ENCODE results near the gene NBPF19. TPM values are rescaled to one million over a fixed set of nuclear protein-coding genes. Genes with fewer than 3 reads are reported as not detected.
A peak's percentile ranks its signal among the peaks of the same experiment; 100 is the strongest.
"Not testable (repeated sequence)": the region's sequence is repeated elsewhere in the genome, so short reads cannot be mapped to it uniquely, and the experiment has no call there.

NBPF19 gene, protein sequence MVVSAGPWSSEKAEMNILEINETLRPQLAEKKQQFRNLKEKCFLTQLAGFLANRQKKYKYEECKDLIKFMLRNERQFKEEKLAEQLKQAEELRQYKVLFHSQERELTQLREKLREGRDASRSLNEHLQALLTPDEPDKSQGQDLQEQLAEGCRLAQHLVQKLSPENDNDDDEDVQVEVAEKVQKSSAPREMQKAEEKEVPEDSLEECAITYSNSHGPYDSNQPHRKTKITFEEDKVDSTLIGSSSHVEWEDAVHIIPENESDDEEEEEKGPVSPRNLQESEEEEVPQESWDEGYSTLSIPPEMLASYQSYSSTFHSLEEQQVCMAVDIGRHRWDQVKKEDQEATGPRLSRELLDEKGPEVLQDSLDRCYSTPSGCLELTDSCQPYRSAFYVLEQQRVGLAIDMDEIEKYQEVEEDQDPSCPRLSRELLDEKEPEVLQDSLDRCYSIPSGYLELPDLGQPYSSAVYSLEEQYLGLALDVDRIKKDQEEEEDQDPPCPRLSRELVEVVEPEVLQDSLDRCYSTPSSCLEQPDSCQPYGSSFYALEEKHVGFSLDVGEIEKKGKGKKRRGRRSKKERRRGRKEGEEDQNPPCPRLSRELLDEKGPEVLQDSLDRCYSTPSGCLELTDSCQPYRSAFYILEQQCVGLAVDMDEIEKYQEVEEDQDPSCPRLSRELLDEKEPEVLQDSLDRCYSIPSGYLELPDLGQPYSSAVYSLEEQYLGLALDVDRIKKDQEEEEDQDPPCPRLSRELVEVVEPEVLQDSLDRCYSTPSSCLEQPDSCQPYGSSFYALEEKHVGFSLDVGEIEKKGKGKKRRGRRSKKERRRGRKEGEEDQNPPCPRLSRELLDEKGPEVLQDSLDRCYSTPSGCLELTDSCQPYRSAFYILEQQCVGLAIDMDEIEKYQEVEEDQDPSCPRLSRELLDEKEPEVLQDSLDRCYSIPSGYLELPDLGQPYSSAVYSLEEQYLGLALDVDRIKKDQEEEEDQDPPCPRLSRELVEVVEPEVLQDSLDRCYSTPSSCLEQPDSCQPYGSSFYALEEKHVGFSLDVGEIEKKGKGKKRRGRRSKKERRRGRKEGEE (N-terminal part only)
- total RNA-seq (ENCODE audit: low replicate concordance), result 13.7 and 24.8 TPM in 2 replicates
- long read RNA-seq, partial matches to known transcripts, result 6 of 12 reads
- long read RNA-seq, other reads (novel, unspliced or antisense), result 6 of 12 reads

GRCh38 chr1:149474745-149475144 lies at the start of gene NBPF19:
NBPF19 (plus strand) TSS chr1:149475045; CDS start chr1:149475933, 888 bp downstream.
- not testable (repeated sequence) for H3K4me3 Mint-ChIP-seq; H3K27me3 Mint-ChIP-seq; H3K36me3 Mint-ChIP-seq; H3K4me1 Mint-ChIP-seq (ENCODE audit: unreplicated experiment); H3K27ac Mint-ChIP-seq; H3K9me3 Mint-ChIP-seq; DNase-seq (ENCODE audit: extremely low spot score, unreplicated experiment)

GRCh38 chr1:149428317-149428716 lies 46.5 kb upstream of the NBPF19 start:
- not testable (repeated sequence) for H3K36me3 Mint-ChIP-seq; DNase-seq (ENCODE audit: extremely low spot score, unreplicated experiment); H3K4me1 Mint-ChIP-seq (ENCODE audit: unreplicated experiment); H3K9me3 Mint-ChIP-seq; H3K27ac Mint-ChIP-seq; H3K27me3 Mint-ChIP-seq; H3K4me3 Mint-ChIP-seq

DNA sequence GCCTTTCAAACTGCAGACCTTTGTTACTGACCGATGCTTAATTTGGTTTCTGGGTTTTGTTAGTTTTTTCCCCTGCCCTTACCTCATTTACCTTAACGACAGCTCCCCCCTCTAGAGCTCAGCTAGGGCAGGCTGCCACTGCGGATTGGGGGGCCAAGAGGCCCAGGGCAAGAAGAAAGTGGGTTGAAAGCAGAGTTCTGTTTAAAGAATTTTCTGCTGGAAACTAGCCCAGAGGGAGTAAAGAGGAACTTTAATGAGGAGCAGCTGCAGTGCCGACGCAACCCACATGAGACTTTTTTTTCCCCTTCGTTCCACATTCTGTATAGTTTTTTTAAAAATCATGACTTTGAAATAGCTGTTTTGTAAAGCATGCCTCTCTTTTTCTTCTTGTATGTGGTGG lies 29.4 kb upstream of the NBPF19 start:
- not testable (repeated sequence) for H3K27ac Mint-ChIP-seq; H3K9me3 Mint-ChIP-seq; H3K4me1 Mint-ChIP-seq (ENCODE audit: unreplicated experiment); H3K27me3 Mint-ChIP-seq; H3K36me3 Mint-ChIP-seq
- peak; percentile 64 for DNase-seq (ENCODE audit: extremely low spot score, unreplicated experiment)
- TF ChIP-seq, protein P1, sequence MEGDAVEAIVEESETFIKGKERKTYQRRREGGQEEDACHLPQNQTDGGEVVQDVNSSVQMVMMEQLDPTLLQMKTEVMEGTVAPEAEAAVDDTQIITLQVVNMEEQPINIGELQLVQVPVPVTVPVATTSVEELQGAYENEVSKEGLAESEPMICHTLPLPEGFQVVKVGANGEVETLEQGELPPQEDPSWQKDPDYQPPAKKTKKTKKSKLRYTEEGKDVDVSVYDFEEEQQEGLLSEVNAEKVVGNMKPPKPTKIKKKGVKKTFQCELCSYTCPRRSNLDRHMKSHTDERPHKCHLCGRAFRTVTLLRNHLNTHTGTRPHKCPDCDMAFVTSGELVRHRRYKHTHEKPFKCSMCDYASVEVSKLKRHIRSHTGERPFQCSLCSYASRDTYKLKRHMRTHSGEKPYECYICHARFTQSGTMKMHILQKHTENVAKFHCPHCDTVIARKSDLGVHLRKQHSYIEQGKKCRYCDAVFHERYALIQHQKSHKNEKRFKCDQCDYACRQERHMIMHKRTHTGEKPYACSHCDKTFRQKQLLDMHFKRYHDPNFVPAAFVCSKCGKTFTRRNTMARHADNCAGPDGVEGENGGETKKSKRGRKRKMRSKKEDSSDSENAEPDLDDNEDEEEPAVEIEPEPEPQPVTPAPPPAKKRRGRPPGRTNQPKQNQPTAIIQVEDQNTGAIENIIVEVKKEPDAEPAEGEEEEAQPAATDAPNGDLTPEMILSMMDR (conservative IDR thresholded peaks at IDR 0.05), result peak; percentile 24
- peak overlapping the region; percentile 28 for H3K4me3 Mint-ChIP-seq

GRCh38 chr1:149452196-149452595 lies 22.6 kb upstream of the NBPF19 start:
- not testable (repeated sequence) for H3K9me3 Mint-ChIP-seq; DNase-seq (ENCODE audit: extremely low spot score, unreplicated experiment); H3K4me1 Mint-ChIP-seq (ENCODE audit: unreplicated experiment); H3K27me3 Mint-ChIP-seq; H3K27ac Mint-ChIP-seq; H3K36me3 Mint-ChIP-seq; H3K4me3 Mint-ChIP-seq

- not testable (repeated sequence) for H3K36me3 Mint-ChIP-seq; H3K27me3 Mint-ChIP-seq; DNase-seq (ENCODE audit: extremely low spot score, unreplicated experiment); H3K9me3 Mint-ChIP-seq; H3K27ac Mint-ChIP-seq; H3K4me1 Mint-ChIP-seq (ENCODE audit: unreplicated experiment); H3K4me3 Mint-ChIP-seq
These were observed 22.2 kb upstream of the NBPF19 start for GRCh38 chr1:149452652-149453051.

DNA sequence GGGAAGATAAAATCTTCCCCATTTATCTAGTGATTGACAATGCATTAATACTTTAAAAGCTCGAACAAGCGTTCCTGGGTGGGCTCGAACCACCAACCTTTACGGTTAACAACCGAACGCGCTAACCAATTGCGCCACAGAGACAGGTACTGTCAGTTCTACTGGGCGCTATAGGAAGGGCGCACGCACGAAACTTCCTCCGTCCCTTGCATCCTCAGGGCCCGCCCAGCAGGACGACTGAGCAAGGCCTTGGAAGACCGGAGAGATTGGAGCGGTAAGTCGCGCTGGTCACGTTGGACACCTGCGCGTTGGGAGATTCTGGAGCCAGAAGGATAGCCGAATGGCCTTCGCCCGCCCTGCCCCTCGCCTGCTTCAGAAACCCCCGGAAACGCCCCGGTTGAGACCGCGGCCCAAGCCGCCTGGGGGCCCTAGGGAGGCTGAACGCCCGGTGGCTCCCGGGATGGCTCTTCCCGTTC lies 83.5 kb downstream of the NBPF19 start:
- not testable (repeated sequence) for DNase-seq (ENCODE audit: extremely low spot score, unreplicated experiment); H3K4me1 Mint-ChIP-seq (ENCODE audit: unreplicated experiment); H3K9me3 Mint-ChIP-seq; H3K36me3 Mint-ChIP-seq; H3K27me3 Mint-ChIP-seq
- H3K27ac Mint-ChIP-seq, result peak overlapping the region; percentile 69
- H3K4me3 Mint-ChIP-seq, result peak overlapping the region; percentile 88

DNA sequence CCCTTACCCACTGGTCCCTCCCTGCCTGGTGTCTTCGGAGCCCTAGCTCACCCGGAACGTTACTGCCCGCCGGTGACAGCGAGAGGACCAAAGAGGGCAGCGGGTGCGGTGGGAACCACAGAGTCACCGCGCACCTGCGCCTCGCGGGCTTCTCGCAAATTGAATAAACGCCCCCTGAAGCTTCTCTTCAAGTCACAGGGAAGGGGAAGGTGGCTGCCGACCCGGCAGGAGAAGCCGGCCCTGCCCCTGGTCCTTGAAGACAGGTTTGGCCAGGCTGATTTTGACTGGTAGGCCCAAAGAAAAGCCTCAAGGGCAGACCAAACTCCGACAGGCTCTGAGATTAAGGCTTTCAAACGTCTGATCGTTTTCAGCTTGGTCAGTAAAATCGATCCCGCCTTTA lies 87.0 kb downstream of the NBPF19 start:
- H3K9me3 Mint-ChIP-seq; H3K27me3 Mint-ChIP-seq; DNase-seq (ENCODE audit: extremely low spot score, unreplicated experiment); H3K27ac Mint-ChIP-seq; H3K4me1 Mint-ChIP-seq (ENCODE audit: unreplicated experiment); H3K36me3 Mint-ChIP-seq; H3K4me3 Mint-ChIP-seq: not testable (repeated sequence)

DNA sequence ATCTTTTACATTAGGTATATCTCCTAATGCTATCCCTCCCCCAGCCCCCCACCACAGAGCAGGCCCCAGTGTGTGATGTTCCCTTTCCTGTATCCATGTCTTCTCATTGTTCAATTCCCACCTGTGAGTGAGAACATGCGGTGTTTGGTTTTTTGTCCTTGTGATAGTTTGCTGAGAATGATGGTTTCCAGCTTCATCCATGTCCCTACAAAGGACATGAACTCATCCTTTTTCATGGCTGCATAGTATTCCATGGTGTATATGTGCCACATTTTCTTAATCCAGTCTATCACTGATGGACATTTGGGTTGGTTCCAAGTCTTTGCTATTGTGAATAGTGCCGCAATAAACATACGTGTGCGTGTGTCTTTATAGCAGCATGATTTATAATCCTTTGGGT lies 90.6 kb downstream of the NBPF19 start:
- not testable (repeated sequence) for H3K36me3 Mint-ChIP-seq, H3K4me3 Mint-ChIP-seq

GRCh38 chr1:149572763-149573162 lies 97.9 kb downstream of the NBPF19 start:
- not testable (repeated sequence) for H3K27ac Mint-ChIP-seq; H3K4me1 Mint-ChIP-seq (ENCODE audit: unreplicated experiment); DNase-seq (ENCODE audit: extremely low spot score, unreplicated experiment); H3K4me3 Mint-ChIP-seq; H3K9me3 Mint-ChIP-seq; H3K27me3 Mint-ChIP-seq; H3K36me3 Mint-ChIP-seq

More for the DNA sequence above, 90.6 kb downstream of the NBPF19 start:
- not testable (repeated sequence) for DNase-seq (ENCODE audit: extremely low spot score, unreplicated experiment); H3K9me3 Mint-ChIP-seq; H3K27me3 Mint-ChIP-seq; H3K4me1 Mint-ChIP-seq (ENCODE audit: unreplicated experiment); H3K27ac Mint-ChIP-seq

DNA sequence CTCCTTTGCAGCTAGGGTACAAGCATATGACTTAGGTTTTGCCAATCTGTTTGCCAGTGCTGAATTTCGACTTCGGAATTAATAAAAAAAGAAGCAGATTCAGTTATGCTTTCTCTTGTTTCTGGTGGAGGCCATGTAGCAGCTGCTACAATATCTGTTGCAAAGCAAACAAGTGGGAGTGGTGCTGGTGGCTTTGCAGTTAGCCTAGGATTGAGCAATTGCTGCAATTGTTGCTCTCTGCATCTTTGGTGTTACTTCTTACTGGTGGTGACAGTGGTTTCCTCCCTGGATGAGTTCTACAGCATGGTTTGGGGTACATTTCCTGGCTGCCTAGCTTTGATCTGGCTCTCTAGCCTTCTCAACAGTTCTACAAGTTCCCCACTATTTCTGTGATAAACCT lies 110.7 kb downstream of the NBPF19 start:
- H3K27ac Mint-ChIP-seq; H3K4me3 Mint-ChIP-seq; H3K27me3 Mint-ChIP-seq; DNase-seq (ENCODE audit: extremely low spot score, unreplicated experiment); H3K9me3 Mint-ChIP-seq; H3K36me3 Mint-ChIP-seq; H3K4me1 Mint-ChIP-seq (ENCODE audit: unreplicated experiment): not testable (repeated sequence)
